CD14-positive monocyte (primary cell): ENCODE data around the gene CCDC70. TPM values are rescaled to one million over a fixed set of nuclear protein-coding genes. Genes with fewer than 3 reads are reported as not detected.

ENCODE experiments used
- DNase-seq, 3 donors: peaks; one replicate each; pipeline ENCODE4 v3.0.0-alpha.2; 2011 to 2022
- H2AFZ ChIP-seq: 2 replicates; pipeline ENCODE4 v1.6.0; 2012; ENCODE audit warnings: mild to moderate bottlenecking, low read depth, low read length, inconsistent platforms; ENCODE audit not compliant: insufficient read depth, poor library complexity, severe bottlenecking
- H3K27ac ChIP-seq, 2 donors: 1 replicate in 1 of 2; 2 replicates in 1 of 2; pipeline ENCODE4 v1.5.1; 2012 to 2013; ENCODE audit warnings: low read length in 2 of 2, control low read depth in 1 of 2, inconsistent platforms in 1 of 2, low read depth in 1 of 2, mild to moderate bottlenecking in 1 of 2
- H3K27me3 ChIP-seq, 2 donors: one replicate each; pipeline versions ENCODE4 v1.6.0 to v1.6.1; 2011 to 2013; ENCODE audit warnings: low read length in 2 of 2; ENCODE audit not compliant: control insufficient read depth in 2 of 2, insufficient read depth in 2 of 2
- H3K36me3 ChIP-seq, 2 donors: replicated peaks in 1 of 2; 1 replicate in 1 of 2; 2 replicates in 1 of 2; pipeline versions ENCODE4 v1.5.1 to v1.6.1; 2012 to 2013; ENCODE audit warnings: low read length in 2 of 2, control low read depth in 1 of 2, inconsistent platforms in 1 of 2, mild to moderate bottlenecking in 1 of 2; ENCODE audit not compliant: insufficient read depth in 2 of 2, control insufficient read depth in 1 of 2
- H3K4me1 ChIP-seq, 2 donors: 1 replicate in 1 of 2; 2 replicates in 1 of 2; pipeline versions ENCODE4 v1.5.1 to v1.6.1; 2012 to 2013; ENCODE audit warnings: low read length in 2 of 2, control low read depth in 1 of 2, inconsistent platforms in 1 of 2, mild to moderate bottlenecking in 1 of 2, moderate library complexity in 1 of 2; ENCODE audit not compliant: insufficient read depth in 2 of 2, control insufficient read depth in 1 of 2
- H3K4me2 ChIP-seq: replicated peaks from 2 replicates; pipeline ENCODE3; 2012; ENCODE audit warnings: low read length, moderate library complexity, mild to moderate bottlenecking; ENCODE audit not compliant: poor library complexity, severe bottlenecking; ENCODE audit errors: extremely low read depth
- H3K4me3 ChIP-seq, 3 experiments: fragments of 200-600 bp in 1 of 3; sonication (generic) in 1 of 3; replicated peaks in 1 of 3; 1 replicate in 2 of 3; 2 replicates in 1 of 3; pipeline ENCODE4 v1.5.1; 2011 to 2013; ENCODE audit warnings: low read length in 3 of 3, mild to moderate bottlenecking in 3 of 3, control low read depth in 2 of 3, low read depth in 2 of 3, inconsistent platforms in 1 of 3, moderate library complexity in 1 of 3
- H3K79me2 ChIP-seq: 2 replicates; pipeline ENCODE4 v1.6.0; 2012; ENCODE audit warnings: mild to moderate bottlenecking, control low read depth, inconsistent platforms, low read length, moderate library complexity; ENCODE audit not compliant: insufficient read depth
- H3K9ac ChIP-seq: 2 replicates; pipeline ENCODE4 v1.6.0; 2017; ENCODE audit warnings: low read length, mild to moderate bottlenecking; ENCODE audit not compliant: insufficient read depth, poor library complexity, severe bottlenecking
- H3K9me3 ChIP-seq, 2 donors: replicated peaks in 1 of 2; 1 replicate in 1 of 2; 2 replicates in 1 of 2; pipeline versions ENCODE4 v1.5.1 to v1.6.1; 2012 to 2013; ENCODE audit warnings: low read length in 2 of 2, control low read depth in 1 of 2; ENCODE audit not compliant: control insufficient read depth in 1 of 2, insufficient read depth in 1 of 2
- H4K20me1 ChIP-seq: 2 replicates; pipeline ENCODE4 v1.6.0; 2012; ENCODE audit warnings: mild to moderate bottlenecking, low read length, control low read depth, moderate library complexity; ENCODE audit not compliant: insufficient read depth
- H3K27ac Mint-ChIP-seq, 7 donors: one replicate each; pipeline ENCODE4 v1.8.0; 2020; ENCODE audit warnings: mild to moderate bottlenecking in 7 of 7, mixed read lengths in 7 of 7, moderate library complexity in 6 of 7, inconsistent platforms in 2 of 7
- H3K27me3 Mint-ChIP-seq, 3 donors: one replicate each; pipeline ENCODE4 v1.8.0; 2021 to 2022; ENCODE audit warnings: low read depth in 3 of 3, mild to moderate bottlenecking in 3 of 3, mixed read lengths in 3 of 3, moderate library complexity in 3 of 3, inconsistent platforms in 1 of 3
- H3K36me3 Mint-ChIP-seq, 2 donors: one replicate each; pipeline ENCODE4 v1.8.0; 2020; ENCODE audit warnings: mixed read lengths in 2 of 2, inconsistent platforms in 1 of 2, mild to moderate bottlenecking in 1 of 2
- H3K4me1 Mint-ChIP-seq: one replicate; pipeline ENCODE4 v1.8.0; 2020; ENCODE audit warnings: mild to moderate bottlenecking, mixed read lengths
- H3K4me3 Mint-ChIP-seq, 2 donors: one replicate each; pipeline ENCODE4 v1.8.0; 2020; ENCODE audit warnings: mild to moderate bottlenecking in 2 of 2, mixed read lengths in 2 of 2, moderate library complexity in 1 of 2
- H3K9me3 Mint-ChIP-seq, 7 donors: one replicate each; pipeline ENCODE4 v1.8.0; 2020 to 2022; ENCODE audit warnings: mixed read lengths in 7 of 7, mild to moderate bottlenecking in 6 of 7, moderate library complexity in 6 of 7, inconsistent platforms in 2 of 7
- WGBS: methylation state at CpG from one replicate; pipeline ENCODE4 v1.1.5; 2013; ENCODE audit warnings: missing lambda C conversion rate; ENCODE audit not compliant: insufficient coverage; 5-methylcytosine and 5-hydroxymethylcytosine counted together
- intact Hi-C, 2 donors: fragments of 100-400 bp; cut with micrococcal nuclease; formaldehyde crosslinking; loops; one replicate each; pipeline versions ENCODE4 v1.15.0 to v1.15.1; 2023
- polyA minus RNA-seq: library from RNA; depleted of rRNA, polyadenylated mRNA; stranded (reverse); fragments of >200 nt; gene quantifications from 2 replicates; pipeline ENCODE4 v1.2.3, GENCODE V29; 2012
- polyA plus RNA-seq, 3 donors: library from polyadenylated mRNA; depleted of rRNA in 1 of 3; unstranded in 2 of 3; stranded (reverse) in 1 of 3; fragments of 300-500 nt in 2 of 3; fragments of >200 nt in 1 of 3; fragmentation: Illumina TruSeq in 2 of 3; gene quantifications; 1 replicate in 2 of 3; 2 replicates in 1 of 3; pipeline ENCODE4 v1.2.3, GENCODE V29; 2012 to 2021
- total RNA-seq, 12 experiments: library from RNA in 1 of 12; stranded (reverse) in 1 of 12; fragments of 120-200 nt in 1 of 12; gene quantifications; one replicate each; pipeline ENCODE4 v1.2.4 and lab custom pipeline; 2013 to 2026; ENCODE audit warnings: mixed read lengths in 6 of 12, inconsistent platforms in 1 of 12
- TF ChIP-seq, protein P1 (sequence below): fragments of 200-600 bp; IDR thresholded peaks from one replicate; pipeline ENCODE4 v1.8.0; 2022; ENCODE audit warnings: antibody characterized with exemption, mild to moderate bottlenecking

The CCDC70 gene
- total RNA-seq (2013), result not detected
- not detected for polyA plus RNA-seq
- polyA minus RNA-seq, result not detected in 2 replicates
- total RNA-seq (lab: John Stamatoyannopoulos, UW), result 0 to 0.92 (median 0) reads per million in 11 experiments

DNA sequence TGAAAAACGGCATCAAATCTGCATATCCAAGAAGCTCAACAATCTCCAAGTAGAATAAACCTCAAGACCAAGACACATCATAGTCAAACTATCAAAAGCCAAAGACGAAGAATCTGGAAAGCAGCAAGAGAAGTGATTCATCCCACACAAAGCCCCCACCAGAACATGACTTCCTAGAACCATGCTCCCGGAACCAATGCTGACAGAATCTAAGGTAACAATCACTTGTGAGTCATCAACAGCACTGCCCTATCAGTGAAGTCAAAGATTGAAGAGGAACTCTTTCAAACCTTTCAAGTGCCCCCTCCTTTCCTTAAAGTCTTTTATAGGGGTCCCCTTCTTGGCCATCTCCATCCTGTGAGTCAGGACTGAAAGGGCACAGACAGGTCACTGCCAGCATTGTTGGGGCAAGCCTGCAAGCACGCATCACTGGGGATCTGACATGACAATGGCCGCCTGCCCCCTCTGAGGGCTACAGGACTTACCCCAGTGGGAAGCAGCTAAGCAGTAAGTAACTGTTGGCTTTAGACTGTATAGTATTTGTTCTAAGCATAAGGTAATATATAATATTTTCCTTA, at the start of gene CCDC70:
Gene CCDC70, plus strand, starts transcription at position 247 of the 578 bp plus-strand sequence. CDS start 3,443 bp downstream, outside the sequence.
- H3K27ac ChIP-seq, result no peak within 1 kb of the TSS
- H3K4me1 ChIP-seq, result no peaks in the 10 kb centered on the region
- H3K4me2 ChIP-seq, result no peak within 1 kb of the TSS
- H3K4me3 ChIP-seq, result no peak within 1 kb of the TSS
- H3K79me2 ChIP-seq, result no peaks in the 10 kb centered on the region
- H2AFZ ChIP-seq, result no peak within 1 kb of the TSS
- H3K27me3 ChIP-seq, result no peaks in the 10 kb centered on the region
- no peaks in the 10 kb centered on the region for H3K9me3 ChIP-seq
- H3K9me3 Mint-ChIP-seq, result no peaks in the 10 kb centered on the region
- no peaks in the 10 kb centered on the region for H4K20me1 ChIP-seq
- no peak within 1 kb of the TSS for H3K27ac Mint-ChIP-seq
- no peaks in the 10 kb centered on the region for H3K36me3 Mint-ChIP-seq
- TF ChIP-seq, protein P1, sequence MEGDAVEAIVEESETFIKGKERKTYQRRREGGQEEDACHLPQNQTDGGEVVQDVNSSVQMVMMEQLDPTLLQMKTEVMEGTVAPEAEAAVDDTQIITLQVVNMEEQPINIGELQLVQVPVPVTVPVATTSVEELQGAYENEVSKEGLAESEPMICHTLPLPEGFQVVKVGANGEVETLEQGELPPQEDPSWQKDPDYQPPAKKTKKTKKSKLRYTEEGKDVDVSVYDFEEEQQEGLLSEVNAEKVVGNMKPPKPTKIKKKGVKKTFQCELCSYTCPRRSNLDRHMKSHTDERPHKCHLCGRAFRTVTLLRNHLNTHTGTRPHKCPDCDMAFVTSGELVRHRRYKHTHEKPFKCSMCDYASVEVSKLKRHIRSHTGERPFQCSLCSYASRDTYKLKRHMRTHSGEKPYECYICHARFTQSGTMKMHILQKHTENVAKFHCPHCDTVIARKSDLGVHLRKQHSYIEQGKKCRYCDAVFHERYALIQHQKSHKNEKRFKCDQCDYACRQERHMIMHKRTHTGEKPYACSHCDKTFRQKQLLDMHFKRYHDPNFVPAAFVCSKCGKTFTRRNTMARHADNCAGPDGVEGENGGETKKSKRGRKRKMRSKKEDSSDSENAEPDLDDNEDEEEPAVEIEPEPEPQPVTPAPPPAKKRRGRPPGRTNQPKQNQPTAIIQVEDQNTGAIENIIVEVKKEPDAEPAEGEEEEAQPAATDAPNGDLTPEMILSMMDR, result no peak
- no peak within 1 kb of the TSS for H3K4me3 Mint-ChIP-seq
- H3K27me3 Mint-ChIP-seq, result peaks cover 2 to 7% (median 4%) of the 10 kb centered on the region in 3 donors
- no peaks in the 10 kb centered on the region for H3K4me1 Mint-ChIP-seq
- H3K9ac ChIP-seq, result no peak within 1 kb of the TSS
- intact Hi-C loops, result no loop called here
- DNase-seq, result no peak
- 100% methylated on average over 2 of the region's 5 CpGs for WGBS
- H3K36me3 ChIP-seq, result no peaks in the 10 kb centered on the region

DNA sequence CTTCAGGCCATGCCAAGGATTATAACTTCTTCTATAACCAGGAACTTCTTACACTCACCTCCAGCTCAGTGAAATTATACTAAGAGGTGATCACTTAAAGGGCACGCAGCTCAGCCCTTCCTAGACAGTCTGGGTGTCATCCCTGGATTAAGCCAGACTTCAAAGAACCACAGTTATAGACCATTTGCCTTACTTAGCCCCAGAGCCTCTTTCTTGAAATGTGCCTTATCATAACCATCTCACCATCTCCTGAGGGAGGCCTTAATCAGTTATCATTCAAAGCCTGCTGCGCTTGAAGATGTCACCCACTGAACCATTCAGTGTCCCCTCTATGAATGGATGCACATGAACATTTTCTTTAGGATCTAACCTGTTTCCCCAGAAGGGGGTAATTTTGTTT, 47.7 kb upstream of the CCDC70 start:
- TF ChIP-seq, protein P1, result no peak
- no peak overlapping the region for H2AFZ ChIP-seq
- no peak overlapping the region for H3K9ac ChIP-seq
- peak overlapping the region in 1 of 7 donors; percentile 28 for H3K27ac Mint-ChIP-seq
- intact Hi-C loops, result loop anchor here in 1 of 2 donors (2.0 to 5.0 kb wide), 2 partner anchors 19 to 33 kb away; partner anchors contain the start of gene TMEM272
- no peak overlapping the region for H3K4me3 Mint-ChIP-seq
- no peak overlapping the region for H3K27ac ChIP-seq
- H3K4me3 ChIP-seq, result no peak overlapping the region
- H4K20me1 ChIP-seq, result no peaks in the 10 kb centered on the region
- H3K9me3 Mint-ChIP-seq, result no peaks in the 10 kb centered on the region
- no peaks in the 10 kb centered on the region for H3K36me3 ChIP-seq
- no peaks in the 10 kb centered on the region for H3K79me2 ChIP-seq
- H3K9me3 ChIP-seq, result no peaks in the 10 kb centered on the region
- no peak overlapping the region for H3K4me2 ChIP-seq
- peaks cover 58% of the 10 kb centered on the region for H3K4me1 Mint-ChIP-seq
- peaks cover 31 to 47% of the 10 kb centered on the region in 2 donors for H3K4me1 ChIP-seq
- no peak for DNase-seq
- H3K27me3 ChIP-seq, result no peaks in the 10 kb centered on the region
- H3K36me3 Mint-ChIP-seq, result peaks cover 0 to 7% of the 10 kb centered on the region in 2 donors
- WGBS, result no CpG with 5 or more reads among the region's 2 CpGs
- H3K27me3 Mint-ChIP-seq, result peaks cover 0 to 7% (median 2%) of the 10 kb centered on the region in 3 donors
